ENCODE results near the gene RAP2A.

GRCh38 chr13:97477844-97478243 is 43.9 kb downstream of the RAP2A start:
- TF ChIP-seq CTCF (IDR thresholded peaks at IDR 0.05) (no peak), EP300 (IDR thresholded peaks at IDR 0.05) (no peak), POLR2A (IDR thresholded peaks at IDR 0.05) (no peak)
